GM12891 (cell line): ENCODE results near the gene XRCC3.

Experiments used
- DNase-seq: peaks from one replicate; pipeline ENCODE4 v3.0.0; 2011; ENCODE audit warnings: low spot score; ENCODE audit not compliant: insufficient read length
- FAIRE-seq: peaks from 2 replicates; lab custom pipeline; 2011; peaks lifted over from hg19 to GRCh38; lab: Jason Lieb, UNC
- PAX5 ChIP-seq: IDR thresholded peaks from 2 replicates; pipeline ENCODE4 v1.6.1; 2011; ENCODE audit warnings: low read length, moderate library complexity, mild to moderate bottlenecking; ENCODE audit not compliant: insufficient read depth, severe bottlenecking
- POLR2A ChIP-seq: IDR thresholded peaks from 2 replicates; pipeline ENCODE4 v1.6.1; 2011; ENCODE audit warnings: low read depth, low read length, control low read depth
- POLR2AphosphoS5 ChIP-seq: IDR thresholded peaks from 2 replicates; pipeline ENCODE4 v1.6.1; 2011; ENCODE audit warnings: low read depth, low read length, control low read depth
- POU2F2 ChIP-seq: IDR thresholded peaks from 2 replicates; pipeline ENCODE4 v1.6.1; 2011; ENCODE audit warnings: low read depth, mild to moderate bottlenecking, control low read depth, low read length, moderate library complexity
- SPI1 ChIP-seq: IDR thresholded peaks from 2 replicates; pipeline ENCODE4 v1.6.1; 2011; ENCODE audit warnings: low read depth, low read length, control low read depth
- TAF1 ChIP-seq: IDR thresholded peaks from 2 replicates; pipeline ENCODE4 v1.6.1; 2011; ENCODE audit warnings: low read depth, low read length, control low read depth

Gene XRCC3

DNA sequence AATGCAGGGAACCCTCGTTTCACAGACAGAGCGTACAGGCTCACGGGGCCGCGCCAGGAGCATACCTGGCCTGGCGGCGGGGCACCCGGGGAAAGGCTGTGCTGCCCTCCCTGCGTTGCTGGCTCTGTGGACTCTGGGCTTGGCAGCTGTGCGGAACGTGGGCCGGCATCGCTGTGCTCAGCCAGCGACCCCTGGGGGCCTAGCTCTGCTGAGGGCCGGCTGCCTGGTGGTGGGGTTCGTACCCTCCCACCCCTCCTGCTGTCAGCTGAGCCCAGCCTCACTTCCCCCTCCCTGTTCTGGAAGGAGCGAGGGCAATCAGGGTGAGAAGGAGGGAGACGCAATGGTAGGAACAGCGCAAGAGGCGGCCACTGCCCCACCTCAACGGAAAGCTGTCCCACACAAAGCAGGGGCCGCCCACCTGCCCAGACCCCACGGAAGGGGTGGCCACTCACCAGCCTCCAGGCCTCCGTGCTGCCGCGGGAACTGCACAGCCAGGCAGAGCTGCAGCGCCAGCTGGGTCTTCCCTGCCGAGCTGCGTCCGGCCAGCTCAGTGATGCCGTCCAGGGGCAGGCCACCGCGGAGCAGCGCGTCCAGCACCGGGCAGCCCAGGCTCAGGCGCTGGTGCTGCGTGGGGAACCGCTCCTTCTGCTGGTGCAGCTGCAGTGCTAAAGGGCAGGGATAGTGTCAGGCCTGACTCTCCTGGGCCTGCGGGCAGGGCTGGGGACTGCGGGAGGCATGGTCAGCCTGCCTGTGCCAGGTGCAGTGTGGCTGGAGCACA is 8.5 kb downstream of the XRCC3 start:
- FAIRE-seq (no peak), DNase-seq (no peak)
- no peak for TF ChIP-seq SPI1
- TF ChIP-seq POU2F2 = no peak
- no peak for TF ChIP-seq PAX5
- TF ChIP-seq POLR2A = no peak
- TF ChIP-seq POLR2AphosphoS5 = no peak

DNA sequence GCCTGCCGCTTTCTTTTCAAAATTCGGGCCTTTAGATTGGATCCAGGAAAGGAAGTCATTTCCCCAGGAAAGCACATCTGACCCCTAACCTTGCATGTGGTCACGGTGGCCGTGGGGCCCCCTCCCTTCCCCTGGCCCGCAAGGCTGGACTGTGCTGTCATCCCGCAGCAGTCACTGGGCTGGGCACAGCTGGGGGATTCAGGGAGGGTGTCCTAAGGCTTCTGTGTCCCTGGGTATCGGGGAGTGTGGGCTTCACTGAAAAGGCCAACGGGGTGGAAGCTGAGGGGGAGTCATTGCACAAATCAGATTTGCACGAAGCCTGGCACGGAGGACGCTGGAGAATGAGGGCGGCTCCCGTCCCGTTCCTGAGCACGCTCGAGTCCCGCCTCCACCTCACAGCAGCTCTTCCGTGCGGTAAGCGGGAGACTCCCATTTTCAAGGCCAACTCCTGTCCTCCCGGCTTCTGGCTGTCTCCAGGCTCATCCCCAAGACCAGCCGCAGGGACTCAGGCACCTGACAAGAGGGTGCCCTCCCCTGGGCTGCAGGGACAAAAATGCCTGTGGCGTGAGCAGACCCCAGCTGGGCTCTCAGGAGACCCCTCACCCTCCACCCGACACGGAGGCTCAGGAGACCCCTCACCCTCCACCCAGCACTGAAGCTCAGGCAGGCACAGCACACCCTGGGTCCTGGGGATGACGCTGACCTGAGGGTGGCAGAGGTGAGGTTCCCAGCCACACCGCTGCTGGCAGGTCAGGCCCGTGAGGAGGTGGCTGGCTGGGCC is 9.6 kb downstream of the XRCC3 start:
- no peak for DNase-seq
- TF ChIP-seq SPI1 (no peak), POU2F2 (no peak), PAX5 (no peak), TAF1 (no peak), POLR2A (no peak), POLR2AphosphoS5 (no peak)
- no peak for FAIRE-seq

DNA sequence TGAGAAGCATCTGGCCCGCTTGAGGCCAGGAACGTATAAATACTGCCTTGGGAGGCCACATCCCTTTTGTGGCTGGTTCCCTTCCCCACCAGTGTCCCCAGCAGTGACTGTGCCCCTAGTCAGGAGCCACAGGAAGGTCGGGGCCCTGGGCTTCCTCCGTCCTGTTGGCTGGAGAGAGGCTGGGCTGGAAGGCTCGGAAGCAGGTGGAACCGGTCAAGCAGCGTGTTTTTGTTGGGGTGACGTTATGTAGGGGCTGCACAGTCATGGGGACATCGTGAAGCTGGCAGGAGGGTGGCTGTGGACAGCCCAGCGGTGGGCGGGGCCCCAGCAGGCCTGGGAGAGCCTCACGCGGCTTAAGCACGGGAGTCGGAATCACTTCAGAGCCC is 10.1 kb downstream of the XRCC3 start:
- TF ChIP-seq POLR2A (no peak), TAF1 (no peak), PAX5 (no peak), POU2F2 (no peak), POLR2AphosphoS5 (no peak), SPI1 (no peak)
- no peak for FAIRE-seq
- DNase-seq = no peak

- no peak for FAIRE-seq
- TF ChIP-seq SPI1 = no peak
- no peak for TF ChIP-seq POU2F2
- TF ChIP-seq TAF1 = no peak
- TF ChIP-seq POLR2A = no peak
- TF ChIP-seq PAX5 = no peak
- no peak for TF ChIP-seq POLR2AphosphoS5
Observed at GRCh38 chr14:103704708-103705107, 10.5 kb downstream of the XRCC3 start.

DNA sequence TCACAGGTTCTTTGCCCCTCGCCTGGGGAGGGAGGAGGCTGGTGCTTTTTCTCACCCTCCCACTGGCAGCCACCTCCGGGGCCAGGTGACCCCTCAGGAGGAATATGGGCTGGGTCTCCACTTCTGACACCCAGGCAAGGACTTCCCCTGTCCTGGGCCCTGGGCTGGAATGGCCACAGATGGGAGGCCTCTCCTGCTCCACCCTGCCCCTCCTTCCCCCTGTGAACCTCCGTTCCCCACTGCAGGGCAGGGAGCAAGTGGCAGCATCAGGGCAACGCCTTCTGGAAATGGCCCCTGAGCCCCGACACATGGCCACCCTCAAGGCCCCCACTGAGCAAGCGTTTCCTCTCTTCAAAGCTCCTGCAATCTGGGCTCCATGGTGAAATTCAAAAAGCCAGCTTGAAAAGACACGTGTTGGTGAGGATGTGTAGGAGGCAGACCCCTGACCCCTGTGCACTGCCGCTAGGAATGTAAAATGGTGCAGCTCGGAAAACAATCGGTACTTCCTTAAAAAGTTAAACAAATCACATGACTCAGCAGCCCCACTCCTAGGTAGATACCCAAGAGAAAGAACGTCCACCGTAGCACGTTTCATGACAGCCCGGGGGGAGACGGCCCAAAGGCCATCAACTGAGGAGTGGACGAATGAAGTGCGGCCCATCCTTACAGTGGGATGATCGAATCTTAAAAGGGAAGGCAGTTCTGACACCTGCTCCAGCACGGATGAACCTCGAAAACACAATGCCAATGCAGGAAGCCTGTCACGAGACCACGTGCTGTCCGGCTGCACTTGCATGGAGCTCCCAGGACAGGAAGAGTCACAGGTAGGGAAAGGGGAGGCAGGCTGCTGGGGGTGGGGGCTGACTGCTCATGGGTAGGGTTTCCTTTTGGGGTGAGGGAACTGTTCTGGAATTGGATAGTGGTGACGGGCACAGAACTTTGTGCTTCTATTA is 11.5 kb downstream of the XRCC3 start:
- FAIRE-seq = no peak
- DNase-seq = no peak
- TF ChIP-seq POLR2AphosphoS5 (peak; percentile 67), POU2F2 (no peak)

More at GRCh38 chr14:103704708-103705107, 10.5 kb downstream of the XRCC3 start:
- DNase-seq = no peak

- TF ChIP-seq SPI1 = no peak
- no peak; the same call in 1 of the 2 replicates for TF ChIP-seq POLR2A
- TF ChIP-seq POLR2AphosphoS5 = no peak
- TF ChIP-seq POU2F2 = no peak
- no peak for TF ChIP-seq TAF1
- no peak for TF ChIP-seq PAX5
- DNase-seq = no peak
- FAIRE-seq = no peak
Observed at GRCh38 chr14:103702497-103703432, 12.5 kb downstream of the XRCC3 start.

DNA sequence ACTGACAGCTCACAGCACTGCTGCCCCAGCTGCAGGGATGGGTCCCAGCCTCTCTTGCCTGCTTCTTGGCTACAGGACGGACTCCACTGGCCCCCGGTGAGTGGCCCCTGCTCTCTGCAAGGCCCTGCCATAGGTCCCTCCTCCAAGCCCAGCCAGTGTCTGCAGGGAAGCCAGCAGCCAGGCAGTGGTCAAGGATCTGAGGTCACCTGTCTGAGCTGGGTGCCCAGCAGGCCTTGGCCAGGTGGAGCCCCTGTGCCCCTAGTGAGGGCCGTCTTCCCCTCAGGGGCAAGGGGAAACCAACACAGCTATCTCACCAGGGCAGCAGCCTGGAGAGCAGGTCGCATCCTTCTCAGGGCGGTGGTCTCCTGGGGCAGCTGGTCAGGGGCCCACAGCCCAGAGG is 13.2 kb downstream of the XRCC3 start:
- DNase-seq (no peak), FAIRE-seq (no peak)
- TF ChIP-seq PAX5 (no peak), POLR2AphosphoS5 (no peak), SPI1 (no peak), TAF1 (no peak), POLR2A (no peak), POU2F2 (no peak)

DNA sequence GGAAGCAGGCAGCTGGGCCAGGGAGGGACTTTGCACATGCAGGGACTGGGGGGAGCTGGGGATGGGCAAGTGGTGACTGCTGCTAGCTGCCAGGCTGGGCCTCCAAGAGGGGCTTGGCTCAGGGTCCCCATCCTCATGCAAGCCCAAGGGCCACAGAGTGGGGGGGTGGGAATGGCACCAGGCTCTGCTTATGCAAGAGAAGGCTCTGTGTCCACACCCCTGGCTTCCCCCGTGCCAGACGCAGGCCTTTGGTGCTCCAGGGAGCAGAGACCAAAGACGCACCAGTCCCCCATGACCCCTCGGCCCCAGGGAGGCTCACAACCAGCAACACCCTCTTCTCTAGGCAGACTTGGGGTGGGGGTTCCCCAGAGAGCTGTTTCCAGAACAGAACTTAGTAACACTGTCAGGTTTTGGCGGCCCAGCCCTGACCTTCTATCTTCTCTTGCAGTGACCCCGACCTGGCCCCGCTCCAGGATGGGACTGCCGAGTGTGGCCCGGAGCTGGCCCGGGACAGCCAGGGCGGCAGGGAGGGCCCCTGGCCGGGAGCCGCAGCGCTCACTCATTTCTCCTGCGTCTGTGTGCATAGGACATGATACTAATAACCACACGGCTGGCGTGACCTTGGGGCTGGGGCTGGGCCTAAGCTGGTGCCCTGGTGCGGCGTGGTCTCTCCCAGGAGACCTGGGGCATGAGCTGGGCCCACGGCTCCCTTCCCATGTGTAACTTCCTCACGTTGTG is 14.3 kb downstream of the XRCC3 start:
- DNase-seq (no peak), FAIRE-seq (no peak)
- TF ChIP-seq PAX5 (no peak), POLR2AphosphoS5 (no peak), TAF1 (no peak), SPI1 (no peak), POU2F2 (no peak), POLR2A (no peak)
